COLO829 (cell line): ENCODE measurements around the gene PDK4.

ENCODE experiments used
- DNase-seq: peaks from one replicate; pipeline ENCODE4 v3.0.0; 2012; ENCODE audit warnings: low spot score

Gene PDK4

GRCh38 chr7:95596198-95597063, at the start of gene PDK4:
PDK4 (minus strand) TSS chr7:95596516; CDS start chr7:95596293, 223 bp downstream.
- DNase-seq = no peak

- no peak for DNase-seq
Observed at GRCh38 chr7:95642173-95642572, 45.9 kb upstream of the PDK4 start.

GRCh38 chr7:95636140-95636940, 40.0 kb upstream of the PDK4 start:
- peak; percentile 35 for DNase-seq

GRCh38 chr7:95632609-95633008, 36.3 kb upstream of the PDK4 start:
- no peak for DNase-seq

- no peak for DNase-seq
Observed at GRCh38 chr7:95631527-95631926, 35.2 kb upstream of the PDK4 start.

- no peak for DNase-seq
Observed at GRCh38 chr7:95630702-95631458, 34.6 kb upstream of the PDK4 start.

GRCh38 chr7:95628831-95629439, 32.6 kb upstream of the PDK4 start:
- no peak for DNase-seq

- no peak for DNase-seq
Observed at GRCh38 chr7:95623788-95624187, 27.5 kb upstream of the PDK4 start.

GRCh38 chr7:95622859-95623258, 26.5 kb upstream of the PDK4 start:
- DNase-seq = no peak

GRCh38 chr7:95622001-95622549, 25.8 kb upstream of the PDK4 start:
- DNase-seq = no peak

- no peak for DNase-seq
Observed at GRCh38 chr7:95621404-95621803, 25.1 kb upstream of the PDK4 start.

GRCh38 chr7:95620631-95621030, 24.3 kb upstream of the PDK4 start:
- no peak for DNase-seq

- DNase-seq = no peak
Observed at GRCh38 chr7:95619921-95620320, 23.6 kb upstream of the PDK4 start.

- DNase-seq = no peak
Observed at GRCh38 chr7:95619517-95619916, 23.2 kb upstream of the PDK4 start.

- DNase-seq = no peak
Observed at GRCh38 chr7:95614442-95614940, 18.2 kb upstream of the PDK4 start.

GRCh38 chr7:95611224-95611623, 14.9 kb upstream of the PDK4 start:
- peak; percentile 38 for DNase-seq

- peak; percentile 24 for DNase-seq
Observed at GRCh38 chr7:95609277-95609971, 13.1 kb upstream of the PDK4 start.

GRCh38 chr7:95608359-95609173, 12.2 kb upstream of the PDK4 start:
- DNase-seq = peak; percentile 81

- no peak for DNase-seq
Observed at GRCh38 chr7:95607561-95607960, 11.2 kb upstream of the PDK4 start.

GRCh38 chr7:95605275-95605674, 9.0 kb upstream of the PDK4 start:
- no peak for DNase-seq
